Renal pelvis (tissue), 4 donors: Measurements from ENCODE around the gene NDUFS2. TPM values are rescaled to one million over a fixed set of nuclear protein-coding genes. Genes with fewer than 3 reads are reported as not detected.
"Not testable (repeated sequence)": the region's sequence is repeated elsewhere in the genome, so short reads cannot be mapped to it uniquely, and the experiment has no call there.

Experiments used
- DNase-seq: peaks from one replicate; pipeline ENCODE4 v3.0.0-alpha.2; 2013
- polyA plus RNA-seq, 3 donors: library from polyadenylated mRNA; unstranded; fragments of 120-200 nt; gene quantifications; one replicate each; pipeline ENCODE4 v1.2.1, GENCODE V29; 2013; ENCODE audit not compliant: insufficient read length in 3 of 3

The NDUFS2 gene
- polyA plus RNA-seq, 3 donors, result 189 to 208 (median 198) TPM

GRCh38 chr1:161216945-161217712, 15.0 kb downstream of the NDUFS2 start:
- no peak for DNase-seq

GRCh38 chr1:161217831-161218230, 15.7 kb downstream of the NDUFS2 start:
- DNase-seq, result no peak

- DNase-seq, result no peak
Observed at GRCh38 chr1:161218301-161219077, 16.3 kb downstream of the NDUFS2 start.

GRCh38 chr1:161219078-161219892, 17.1 kb downstream of the NDUFS2 start:
- no peak for DNase-seq

- no peak for DNase-seq
Observed at GRCh38 chr1:161220002-161220401, 17.8 kb downstream of the NDUFS2 start.

- DNase-seq, result no peak
Observed at GRCh38 chr1:161222175-161223019, 20.2 kb downstream of the NDUFS2 start.

- no peak for DNase-seq
Observed at GRCh38 chr1:161223805-161224694, 21.9 kb downstream of the NDUFS2 start.

- not testable (repeated sequence) for DNase-seq
Observed at GRCh38 chr1:161224695-161225087, 22.5 kb downstream of the NDUFS2 start.

GRCh38 chr1:161225178-161225533, 23.0 kb downstream of the NDUFS2 start:
- DNase-seq, result no peak

- DNase-seq, result peak; percentile 97
Observed at GRCh38 chr1:161225534-161226319, 23.6 kb downstream of the NDUFS2 start, which contains the start of gene TOMM40L. Gene TOMM40L (plus strand): TSS chr1:161226060. CDS start chr1:161226490, 430 bp downstream.

- DNase-seq, result no peak
Observed at GRCh38 chr1:161226320-161226711, 24.1 kb downstream of the NDUFS2 start.

- DNase-seq, result no peak
Observed at GRCh38 chr1:161226759-161227158, 24.6 kb downstream of the NDUFS2 start.

- DNase-seq, result peak; percentile 71
Observed at GRCh38 chr1:161227196-161227871, 25.2 kb downstream of the NDUFS2 start.

- DNase-seq, result no peak
Observed at GRCh38 chr1:161228032-161228431, 25.9 kb downstream of the NDUFS2 start.

- no peak for DNase-seq
Observed at GRCh38 chr1:161229896-161230295, 27.7 kb downstream of the NDUFS2 start.

GRCh38 chr1:161230762-161231161, 28.6 kb downstream of the NDUFS2 start:
- no peak for DNase-seq

- no peak for DNase-seq
Observed at GRCh38 chr1:161233102-161233501, 30.9 kb downstream of the NDUFS2 start.

- DNase-seq, result no peak
Observed at GRCh38 chr1:161235957-161236775, 34.0 kb downstream of the NDUFS2 start.
